CD4-positive, CD25-positive, alpha-beta regulatory T cell (primary cell): ENCODE measurements around the gene FILIP1L. TPM values are rescaled to one million over a fixed set of nuclear protein-coding genes. Genes with fewer than 3 reads are reported as not detected.

Experiments
- ATAC-seq, 2 donors: fragments of 150-1000 bp; cut with Tn5 transposase; one replicate each; pipeline ENCODE4 v1.10.0; 2021; ENCODE audit warnings: low read depth in 2 of 2, moderate number of reproducible peaks in 2 of 2, moderate library complexity in 1 of 2
- DNase-seq, 3 donors: peaks; one replicate each; pipeline versions ENCODE4 v3.0.0 to v3.0.0-alpha.2; 2012 to 2022; ENCODE audit warnings: mixed read lengths in 1 of 3
- H3K27ac ChIP-seq: one replicate; pipeline ENCODE4 v1.7.0; 2013; ENCODE audit warnings: mild to moderate bottlenecking, low read length; ENCODE audit not compliant: insufficient read depth, poor library complexity, severe bottlenecking
- H3K27me3 ChIP-seq: one replicate; pipeline ENCODE4 v1.7.0; 2013; ENCODE audit warnings: low read length; ENCODE audit not compliant: control insufficient read depth, insufficient read depth
- H3K36me3 ChIP-seq: one replicate; pipeline ENCODE4 v1.7.0; 2013; ENCODE audit warnings: mild to moderate bottlenecking, low read length, moderate library complexity; ENCODE audit not compliant: control insufficient read depth, insufficient read depth
- H3K4me1 ChIP-seq: 2 replicates; pipeline ENCODE4 v1.7.0; 2013; ENCODE audit warnings: mild to moderate bottlenecking, low read length; ENCODE audit not compliant: insufficient read depth, control insufficient read depth, poor library complexity, severe bottlenecking
- H3K4me3 ChIP-seq: one replicate; pipeline ENCODE4 v1.7.0; 2013; ENCODE audit warnings: low read depth, mild to moderate bottlenecking, low read length, moderate library complexity
- H3K9me3 ChIP-seq, 2 experiments: 1 replicate in 1 of 2; 2 replicates in 1 of 2; pipeline ENCODE4 v1.7.0; 2013; ENCODE audit warnings: low read length in 2 of 2, mild to moderate bottlenecking in 1 of 2, moderate library complexity in 1 of 2; ENCODE audit not compliant: control insufficient read depth in 2 of 2
- H3K27ac Mint-ChIP-seq, 3 donors: one replicate each; pipeline ENCODE4 v1.8.0; 2020 to 2022; ENCODE audit warnings: mild to moderate bottlenecking in 3 of 3, mixed read lengths in 3 of 3, moderate library complexity in 2 of 3
- H3K27me3 Mint-ChIP-seq: one replicate; pipeline ENCODE4 v1.8.0; 2022; ENCODE audit warnings: mild to moderate bottlenecking, mixed read lengths
- H3K36me3 Mint-ChIP-seq: one replicate; pipeline ENCODE4 v1.8.0; 2020; ENCODE audit warnings: mixed read lengths
- H3K4me1 Mint-ChIP-seq, 4 donors: one replicate each; pipeline ENCODE4 v1.8.0; 2020 to 2022; ENCODE audit warnings: mixed read lengths in 4 of 4, mild to moderate bottlenecking in 1 of 4
- H3K4me3 Mint-ChIP-seq, 4 donors: one replicate each; pipeline ENCODE4 v1.8.0; 2020 to 2022; ENCODE audit warnings: mild to moderate bottlenecking in 4 of 4, mixed read lengths in 4 of 4, moderate library complexity in 3 of 4
- H3K9me3 Mint-ChIP-seq, 7 donors: one replicate each; pipeline ENCODE4 v1.8.0; 2020 to 2022; ENCODE audit warnings: mixed read lengths in 7 of 7, mild to moderate bottlenecking in 3 of 7, moderate library complexity in 2 of 7
- polyA plus RNA-seq, 4 donors: library from polyadenylated mRNA; unstranded; fragments of 300-500 nt; fragmentation: Illumina TruSeq; gene quantifications; one replicate each; pipeline ENCODE4 v1.2.3, GENCODE V29; 2021
- total RNA-seq: library from RNA; stranded (reverse); gene quantifications from one replicate; pipeline ENCODE4 v1.2.3, GENCODE V29; 2022

Gene FILIP1L
- total and polyA plus RNA-seq, 5 donors from 2014 or later, result 0.37 to 1.0 (median 0.65) TPM; not detected in 2

DNA sequence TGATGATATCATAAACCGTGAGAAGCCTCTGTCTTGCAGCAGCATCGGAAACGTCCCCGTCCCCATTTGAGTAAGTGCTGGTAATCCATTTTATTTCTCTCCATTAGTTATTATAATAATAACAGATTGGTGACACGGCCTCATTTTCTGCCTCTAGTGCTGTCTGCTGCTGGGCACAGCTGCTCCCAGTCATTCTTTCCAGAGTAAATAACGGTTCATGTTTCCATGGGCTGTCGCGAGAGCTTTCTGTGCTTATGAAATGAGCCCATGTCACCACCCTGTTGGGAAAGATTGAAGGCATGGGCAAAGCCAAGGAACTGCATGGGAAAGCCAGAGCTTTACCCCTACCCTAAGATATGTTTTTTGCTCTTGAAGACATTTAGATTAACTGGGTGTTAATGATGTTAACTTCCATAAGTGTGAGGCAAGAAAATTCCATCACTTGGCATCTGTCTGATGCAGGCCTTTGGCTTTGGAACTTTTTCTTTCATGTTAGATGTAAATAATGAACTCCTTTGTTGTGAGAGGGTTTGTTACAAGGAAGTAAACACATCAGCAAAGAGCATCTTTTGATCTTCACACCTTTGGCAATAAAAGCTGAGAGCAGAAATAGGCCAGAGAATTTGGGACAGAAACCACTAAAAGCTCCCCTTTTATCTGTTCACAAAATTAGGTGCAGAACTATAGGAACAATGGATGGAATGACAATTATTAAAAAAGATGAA lies 141.8 kb downstream of the FILIP1L start:
- no peaks in the 10 kb centered on the region for H3K36me3 ChIP-seq
- no peak for ATAC-seq
- H3K4me1 Mint-ChIP-seq, result peaks cover 7 to 23% (median 19%) of the 10 kb centered on the region in 4 donors

DNA sequence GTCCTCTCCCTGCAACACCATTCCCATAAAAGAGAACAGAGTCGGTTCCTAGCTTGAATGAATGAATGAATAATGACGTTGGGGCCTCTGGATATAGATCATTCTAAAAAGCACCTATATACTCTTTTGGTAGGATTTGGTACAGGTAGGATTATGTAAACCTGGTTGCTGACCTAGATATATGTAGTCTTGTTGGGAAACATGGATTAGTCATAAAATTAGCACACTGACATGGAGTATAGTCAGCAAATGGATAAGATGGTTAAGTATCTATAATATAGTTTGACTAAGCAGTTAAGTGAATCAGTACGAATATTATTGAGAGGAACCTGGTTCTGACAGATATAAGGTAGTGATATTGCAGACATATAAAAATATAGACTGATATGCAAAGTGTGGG lies 142.5 kb downstream of the FILIP1L start:
- DNase-seq, result no peak
- Mint-ChIP-seq H3K36me3 (no peaks in the 10 kb centered on the region), H3K27me3 (no peaks in the 10 kb centered on the region), H3K9me3 (peaks cover 0 to 6% (median 0%) of the 10 kb centered on the region in 7 donors), H3K4me1 (peaks cover 7 to 23% (median 19%) of the 10 kb centered on the region in 4 donors), H3K4me3 (no peak overlapping the region), H3K27ac (no peak overlapping the region)
- H3K27ac ChIP-seq, result no peak overlapping the region
- no peaks in the 10 kb centered on the region for H3K4me1 ChIP-seq
- no peaks in the 10 kb centered on the region for H3K36me3 ChIP-seq
- H3K27me3 ChIP-seq, result no peaks in the 10 kb centered on the region
- H3K4me3 ChIP-seq, result no peak overlapping the region
- no peak for ATAC-seq
- H3K9me3 ChIP-seq, result no peaks in the 10 kb centered on the region

More for the DNA sequence above, 141.8 kb downstream of the FILIP1L start:
- Histone ChIP-seq H3K4me1 (no peaks in the 10 kb centered on the region), H3K27ac (no peak overlapping the region), H3K27me3 (no peaks in the 10 kb centered on the region), H3K4me3 (no peak overlapping the region), H3K9me3 (no peaks in the 10 kb centered on the region)
- Mint-ChIP-seq H3K9me3 (peaks cover 0 to 6% (median 0%) of the 10 kb centered on the region in 7 donors), H3K36me3 (peaks cover 4% of the 10 kb centered on the region), H3K4me3 (no peak overlapping the region), H3K27me3 (no peaks in the 10 kb centered on the region), H3K27ac (peak overlapping the region in 1 of 3 donors; percentile 16)
- no peak for DNase-seq

DNA sequence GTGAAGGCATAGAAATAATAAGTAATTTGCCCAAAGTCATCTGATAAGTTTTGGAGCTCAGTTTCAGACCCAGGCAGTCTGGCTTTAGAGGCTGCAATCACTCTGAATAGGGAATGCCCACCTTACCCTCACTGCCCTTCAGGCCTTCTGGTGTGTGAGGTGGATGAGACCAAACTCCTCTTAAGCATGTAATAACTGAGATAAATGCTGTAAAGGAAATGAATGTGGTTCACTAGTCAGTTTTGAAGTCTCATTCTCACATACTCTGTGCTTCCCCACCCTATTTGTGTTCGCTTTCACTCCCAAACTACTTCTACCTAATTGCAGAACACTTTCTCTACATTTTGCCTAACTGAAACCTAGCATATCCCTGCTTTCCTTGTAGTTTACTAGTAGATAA lies 144.1 kb downstream of the FILIP1L start:
- H3K36me3 Mint-ChIP-seq, result no peaks in the 10 kb centered on the region
- H3K27me3 Mint-ChIP-seq, result no peaks in the 10 kb centered on the region
- ATAC-seq, result no peak
- no peaks in the 10 kb centered on the region for H3K4me1 ChIP-seq
- no peak overlapping the region for H3K4me3 ChIP-seq
- no peaks in the 10 kb centered on the region for H3K27me3 ChIP-seq
- peaks cover 7 to 23% (median 19%) of the 10 kb centered on the region in 4 donors for H3K4me1 Mint-ChIP-seq
- peak in 1 of 3 donors; percentile 33 for DNase-seq
- no peaks in the 10 kb centered on the region for H3K9me3 ChIP-seq
- no peak overlapping the region for H3K27ac Mint-ChIP-seq
- no peak overlapping the region for H3K27ac ChIP-seq
- H3K36me3 ChIP-seq, result no peaks in the 10 kb centered on the region
- no peak overlapping the region for H3K4me3 Mint-ChIP-seq
- peaks cover 0 to 4% (median 0%) of the 10 kb centered on the region in 7 donors for H3K9me3 Mint-ChIP-seq

DNA sequence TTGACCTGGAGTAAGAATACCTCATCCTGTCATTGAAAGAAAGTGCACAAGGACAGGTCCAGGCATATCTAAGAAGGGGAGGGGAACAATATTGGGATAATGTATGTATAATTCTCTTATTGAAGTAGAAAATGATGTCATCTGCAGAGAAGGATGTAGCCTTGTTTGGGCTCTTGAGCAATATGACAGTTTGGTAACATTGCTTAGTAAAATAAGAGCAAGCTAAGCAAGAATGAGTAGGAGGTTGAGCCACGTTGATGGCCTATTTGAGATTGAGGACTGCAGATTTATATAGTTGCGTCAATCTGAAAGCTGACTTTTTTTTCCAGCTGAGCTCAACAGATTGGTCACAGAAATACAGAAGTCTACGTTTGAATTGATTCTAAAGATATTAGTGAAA lies 145.2 kb downstream of the FILIP1L start:
- ATAC-seq, result no peak
- Mint-ChIP-seq H3K27ac (peak overlapping the region in 2 of 3 donors; percentile 2 to 9), H3K36me3 (no peaks in the 10 kb centered on the region), H3K9me3 (peaks cover 0 to 4% (median 0%) of the 10 kb centered on the region in 7 donors), H3K4me3 (no peak overlapping the region), H3K4me1 (peaks cover 7 to 23% (median 19%) of the 10 kb centered on the region in 4 donors), H3K27me3 (no peaks in the 10 kb centered on the region)
- Histone ChIP-seq H3K36me3 (no peaks in the 10 kb centered on the region), H3K9me3 (no peaks in the 10 kb centered on the region), H3K4me1 (no peaks in the 10 kb centered on the region), H3K27ac (no peak overlapping the region), H3K27me3 (no peaks in the 10 kb centered on the region), H3K4me3 (no peak overlapping the region)
- peak in 1 of 3 donors; percentile 2 for DNase-seq

DNA sequence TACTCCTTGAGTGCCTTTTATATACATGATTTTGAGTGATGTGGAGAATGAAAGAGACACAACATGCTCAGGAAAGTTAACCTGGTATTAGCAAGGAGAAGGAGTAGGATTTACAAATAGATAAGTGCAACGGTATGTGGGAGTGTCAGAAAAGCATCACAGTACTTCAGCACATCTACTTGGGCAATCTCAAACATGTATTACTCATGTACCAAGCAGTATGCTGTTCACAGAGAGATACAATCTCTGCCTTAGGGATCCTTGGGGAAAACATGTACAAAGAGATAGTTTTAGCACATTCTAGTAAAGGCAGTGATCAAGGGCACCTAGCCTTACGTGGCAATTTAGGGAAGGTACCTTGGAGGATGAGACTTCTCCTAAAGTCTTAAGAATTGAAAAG lies 146.5 kb downstream of the FILIP1L start:
- H3K4me1 ChIP-seq, result no peaks in the 10 kb centered on the region
- Mint-ChIP-seq H3K4me3 (no peak overlapping the region), H3K9me3 (peaks cover 0 to 4% (median 0%) of the 10 kb centered on the region in 7 donors), H3K36me3 (peaks cover 4% of the 10 kb centered on the region), H3K4me1 (peaks cover 7 to 23% (median 18%) of the 10 kb centered on the region in 4 donors), H3K27ac (no peak overlapping the region), H3K27me3 (no peaks in the 10 kb centered on the region)
- H3K9me3 ChIP-seq, result no peaks in the 10 kb centered on the region
- no peaks in the 10 kb centered on the region for H3K36me3 ChIP-seq
- H3K27me3 ChIP-seq, result no peaks in the 10 kb centered on the region
- no peak for DNase-seq
- no peak overlapping the region for H3K4me3 ChIP-seq
- no peak overlapping the region for H3K27ac ChIP-seq
- ATAC-seq, result no peak

DNA sequence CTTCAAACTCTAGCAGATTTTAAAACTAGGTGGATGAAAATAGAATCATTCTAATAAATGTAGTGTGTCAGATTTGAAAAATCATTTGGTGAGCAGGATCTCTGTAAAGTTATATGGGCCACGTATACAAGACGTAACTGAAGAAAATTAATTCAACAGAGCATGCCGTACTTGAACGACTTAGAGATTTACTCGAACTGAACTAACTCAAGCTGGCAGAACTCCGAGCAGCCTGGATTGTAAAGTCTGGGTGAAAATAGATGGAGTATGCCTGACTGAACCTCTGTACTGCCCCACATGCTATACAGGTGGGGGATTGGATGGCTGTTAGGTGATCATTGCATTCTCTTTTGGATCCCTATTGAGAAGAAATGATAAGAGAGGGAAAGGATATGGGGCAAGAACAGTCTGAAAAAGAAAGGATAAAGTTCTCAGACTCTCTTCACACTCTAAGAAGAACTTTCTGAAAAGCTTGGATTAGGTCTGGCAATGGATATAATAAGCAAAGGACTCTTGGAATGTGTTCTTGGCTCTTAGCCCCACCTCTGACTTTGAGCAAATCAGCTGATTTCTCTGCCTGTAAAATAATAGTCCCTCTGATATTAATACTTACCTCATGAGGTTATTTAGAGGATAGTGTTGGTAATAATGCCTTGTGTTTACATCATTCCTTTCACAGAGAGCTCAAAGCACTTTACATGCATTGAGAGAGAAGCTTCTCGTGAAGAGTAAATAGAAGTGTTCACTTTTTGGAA lies 147.5 kb downstream of the FILIP1L start:
- Histone ChIP-seq H3K27me3 (no peaks in the 10 kb centered on the region), H3K9me3 (no peaks in the 10 kb centered on the region), H3K4me1 (no peaks in the 10 kb centered on the region), H3K36me3 (no peaks in the 10 kb centered on the region), H3K27ac (no peak overlapping the region), H3K4me3 (no peak overlapping the region)
- Mint-ChIP-seq H3K4me3 (no peak overlapping the region), H3K4me1 (peaks cover 7 to 23% (median 18%) of the 10 kb centered on the region in 4 donors), H3K27me3 (no peaks in the 10 kb centered on the region), H3K9me3 (peaks cover 0 to 4% (median 0%) of the 10 kb centered on the region in 7 donors), H3K36me3 (peaks cover 4% of the 10 kb centered on the region), H3K27ac (no peak overlapping the region)
- no peak for DNase-seq
- ATAC-seq, result no peak

DNA sequence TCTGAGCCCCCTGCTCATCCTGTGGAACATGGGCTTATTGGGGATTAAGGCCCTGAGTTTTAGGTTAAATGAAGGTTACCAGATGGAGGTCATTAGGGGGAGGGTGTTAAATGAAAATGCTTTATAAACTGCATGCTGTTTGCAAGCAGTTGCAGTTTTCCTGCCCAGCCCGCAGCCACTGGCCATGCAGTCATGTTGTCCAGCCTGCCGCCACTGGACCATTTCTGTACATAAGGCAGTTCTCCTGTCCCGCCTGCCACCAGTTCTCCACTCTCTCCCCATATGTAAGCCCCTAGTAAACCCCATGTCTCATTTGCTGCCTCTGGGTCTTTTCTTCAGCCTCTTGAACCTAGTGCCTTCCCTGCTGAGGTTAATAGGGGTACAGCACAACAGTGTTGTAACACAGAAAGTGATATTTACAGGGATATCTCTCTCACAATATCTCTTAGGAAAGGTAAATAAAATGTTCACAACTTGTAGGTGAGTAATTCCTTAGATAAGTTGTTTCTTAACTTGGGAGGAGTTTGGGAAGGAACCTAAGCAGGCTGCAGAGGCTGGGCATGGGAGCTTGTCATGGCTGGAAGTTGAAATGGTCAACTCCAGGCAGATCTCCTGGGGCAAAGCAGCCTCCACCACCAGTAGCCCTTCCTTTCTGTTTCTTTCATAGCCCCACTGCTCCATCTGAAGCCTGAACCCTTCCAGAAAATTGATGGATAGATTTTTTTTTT lies 148.5 kb downstream of the FILIP1L start:
- H3K4me3 Mint-ChIP-seq, result no peak overlapping the region
- peaks cover 4% of the 10 kb centered on the region for H3K36me3 Mint-ChIP-seq
- Histone ChIP-seq H3K27me3 (no peaks in the 10 kb centered on the region), H3K27ac (no peak overlapping the region), H3K9me3 (no peaks in the 10 kb centered on the region), H3K36me3 (no peaks in the 10 kb centered on the region), H3K4me3 (no peak overlapping the region), H3K4me1 (no peaks in the 10 kb centered on the region)
- no peak for DNase-seq
- peaks cover 0 to 4% (median 0%) of the 10 kb centered on the region in 7 donors for H3K9me3 Mint-ChIP-seq
- no peaks in the 10 kb centered on the region for H3K27me3 Mint-ChIP-seq
- no peak overlapping the region for H3K27ac Mint-ChIP-seq
- peaks cover 7 to 23% (median 19%) of the 10 kb centered on the region in 4 donors for H3K4me1 Mint-ChIP-seq
- ATAC-seq, result no peak
